Measurements from ENCODE around the gene FSTL4.

Gene FSTL4

GRCh38 chr5:133383580-133383939 is 228.8 kb downstream of the FSTL4 start:
- TF ChIP-seq, protein P1, sequence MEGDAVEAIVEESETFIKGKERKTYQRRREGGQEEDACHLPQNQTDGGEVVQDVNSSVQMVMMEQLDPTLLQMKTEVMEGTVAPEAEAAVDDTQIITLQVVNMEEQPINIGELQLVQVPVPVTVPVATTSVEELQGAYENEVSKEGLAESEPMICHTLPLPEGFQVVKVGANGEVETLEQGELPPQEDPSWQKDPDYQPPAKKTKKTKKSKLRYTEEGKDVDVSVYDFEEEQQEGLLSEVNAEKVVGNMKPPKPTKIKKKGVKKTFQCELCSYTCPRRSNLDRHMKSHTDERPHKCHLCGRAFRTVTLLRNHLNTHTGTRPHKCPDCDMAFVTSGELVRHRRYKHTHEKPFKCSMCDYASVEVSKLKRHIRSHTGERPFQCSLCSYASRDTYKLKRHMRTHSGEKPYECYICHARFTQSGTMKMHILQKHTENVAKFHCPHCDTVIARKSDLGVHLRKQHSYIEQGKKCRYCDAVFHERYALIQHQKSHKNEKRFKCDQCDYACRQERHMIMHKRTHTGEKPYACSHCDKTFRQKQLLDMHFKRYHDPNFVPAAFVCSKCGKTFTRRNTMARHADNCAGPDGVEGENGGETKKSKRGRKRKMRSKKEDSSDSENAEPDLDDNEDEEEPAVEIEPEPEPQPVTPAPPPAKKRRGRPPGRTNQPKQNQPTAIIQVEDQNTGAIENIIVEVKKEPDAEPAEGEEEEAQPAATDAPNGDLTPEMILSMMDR (IDR thresholded peaks at IDR 0.05; ENCODE audit: insufficient read depth, low read length, missing control alignments), result no peak
- CTCF ChIA-PET, result no interaction called here
- DNase-seq (ENCODE audit: low read depth, low spot score), result no peak

GRCh38 chr5:133382661-133383579 is 229.4 kb downstream of the FSTL4 start:
- ChIA-PET POLR2A (no interaction called here), CTCF (no interaction called here)
- TF ChIP-seq, protein P1 (IDR thresholded peaks at IDR 0.05; ENCODE audit: insufficient read depth, low read length, missing control alignments), result no peak
- no peak for DNase-seq (ENCODE audit: low read depth, low spot score)
- H3K4me3 ChIP-seq (ENCODE audit: low read depth, low read length), result no peak overlapping the region

More at GRCh38 chr5:133383580-133383939, 228.8 kb downstream of the FSTL4 start:
- H3K4me3 ChIP-seq (ENCODE audit: low read depth, low read length), result no peak overlapping the region
- POLR2A ChIA-PET, result no interaction called here

DNA sequence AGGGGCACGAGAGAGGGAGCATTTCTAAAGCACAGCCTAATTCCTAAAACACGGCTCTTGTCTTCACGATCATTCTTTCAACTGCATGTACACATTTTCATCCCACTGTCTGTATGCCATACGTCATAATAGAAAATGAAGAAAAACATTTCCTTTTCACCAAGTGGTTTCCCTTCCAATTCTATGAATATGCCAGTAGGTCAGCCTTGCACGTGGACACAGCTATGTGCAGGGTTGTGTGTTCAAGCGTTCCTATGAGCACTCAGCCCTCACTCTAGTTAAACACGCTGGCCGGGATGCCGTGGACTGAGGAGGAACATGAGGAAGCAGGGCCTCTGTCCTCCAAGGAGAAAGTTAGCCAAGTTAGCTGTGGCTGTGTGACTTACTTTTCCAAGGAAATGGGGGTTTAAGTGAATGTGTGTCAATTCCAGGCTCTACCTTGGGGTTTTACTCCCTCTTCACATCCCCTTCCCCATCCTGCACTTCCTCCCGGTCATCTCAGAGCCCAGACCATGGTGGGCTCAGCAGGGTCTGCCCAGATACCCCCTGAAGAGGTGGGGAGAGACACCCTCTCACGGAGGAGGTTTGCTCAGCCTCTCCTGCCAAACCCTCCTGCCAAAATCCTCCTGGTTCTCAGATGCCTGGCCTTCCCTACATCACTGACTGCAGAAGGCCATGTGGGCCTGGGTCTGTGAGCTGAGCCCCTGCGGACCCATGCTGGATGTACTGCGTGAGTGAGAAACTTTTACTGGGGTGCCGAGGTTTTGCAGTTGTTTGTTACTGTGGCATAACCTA is 230.6 kb downstream of the FSTL4 start:
- ChIA-PET CTCF (no interaction called here), POLR2A (no interaction called here)
- H3K4me3 ChIP-seq (ENCODE audit: low read depth, low read length), result no peak overlapping the region

DNA sequence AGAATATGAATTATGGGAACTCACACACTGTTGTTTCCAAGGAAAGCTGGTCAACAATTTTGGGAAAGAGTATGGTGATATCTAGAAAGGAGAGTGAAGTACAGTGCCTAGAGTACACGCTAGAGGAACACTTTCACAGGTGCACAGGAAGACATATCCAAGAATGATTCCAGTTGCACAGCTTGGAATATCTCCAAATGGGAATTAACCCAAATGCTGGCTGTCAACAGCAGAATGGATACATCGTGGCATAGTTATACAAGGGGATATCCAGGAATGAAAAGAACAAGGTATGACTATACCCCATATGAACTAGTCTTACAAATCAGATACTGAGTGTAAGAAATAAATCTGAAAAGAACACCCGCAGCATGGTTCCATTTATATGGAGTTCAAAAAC is 231.3 kb downstream of the FSTL4 start:
- ChIA-PET CTCF (no interaction called here), POLR2A (no interaction called here)
- DNase-seq (ENCODE audit: low read depth, low spot score), result no peak
- H3K4me3 ChIP-seq (ENCODE audit: low read depth, low read length), result no peak overlapping the region
- TF ChIP-seq, protein P1 (IDR thresholded peaks at IDR 0.05; ENCODE audit: insufficient read depth, low read length, missing control alignments), result no peak

More for the DNA sequence above, 230.6 kb downstream of the FSTL4 start:
- no peak for DNase-seq (ENCODE audit: low read depth, low spot score)
- TF ChIP-seq, protein P1 (IDR thresholded peaks at IDR 0.05; ENCODE audit: insufficient read depth, low read length, missing control alignments), result no peak

DNA sequence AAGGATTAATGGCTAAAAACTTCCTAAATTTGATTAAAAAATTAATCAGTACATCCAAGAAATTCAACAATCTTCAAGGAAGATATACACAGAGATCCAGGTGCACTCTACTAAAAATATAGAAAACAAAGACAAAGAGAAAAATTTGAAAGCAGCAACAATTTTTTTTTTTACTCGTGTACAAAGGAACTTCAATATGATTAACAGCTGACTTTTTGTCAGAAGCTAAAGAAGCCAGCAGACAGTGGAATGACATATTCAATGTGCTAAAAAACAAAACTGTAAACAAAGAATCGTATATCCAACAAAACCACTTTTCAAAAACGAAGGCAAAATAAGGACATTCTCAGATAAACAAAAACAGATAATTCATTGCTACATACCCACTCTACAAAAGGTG is 234.6 kb downstream of the FSTL4 start:
- TF ChIP-seq, protein P1 (IDR thresholded peaks at IDR 0.05; ENCODE audit: insufficient read depth, low read length, missing control alignments), result no peak
- H3K4me3 ChIP-seq (ENCODE audit: low read depth, low read length), result no peak overlapping the region
- ChIA-PET POLR2A (no interaction called here), CTCF (no interaction called here)
- DNase-seq (ENCODE audit: low read depth, low spot score), result no peak

DNA sequence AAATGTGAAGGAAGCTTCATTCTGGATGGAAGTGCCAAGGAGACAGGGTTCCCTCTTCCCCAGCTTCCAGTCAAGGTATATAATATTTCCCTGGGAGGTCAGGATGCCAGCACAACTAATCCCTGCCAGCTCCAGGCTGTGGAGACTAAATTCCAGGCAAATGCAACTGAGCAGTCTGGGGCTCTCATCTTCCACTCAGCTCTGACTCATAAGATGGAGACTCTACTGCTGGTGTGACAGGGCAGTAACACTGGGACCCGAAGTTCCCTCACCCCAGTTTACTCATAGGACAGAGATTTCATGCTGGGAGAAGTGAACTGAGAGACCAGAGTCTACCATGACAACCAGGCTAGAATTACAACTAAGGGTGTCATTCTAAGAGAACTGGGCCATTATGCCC is 235.4 kb downstream of the FSTL4 start:
- DNase-seq (ENCODE audit: low read depth, low spot score), result no peak
- POLR2A ChIA-PET, result no interaction called here
- H3K4me3 ChIP-seq (ENCODE audit: low read depth, low read length), result no peak overlapping the region
- CTCF ChIA-PET, result no interaction called here
- TF ChIP-seq, protein P1 (IDR thresholded peaks at IDR 0.05; ENCODE audit: insufficient read depth, low read length, missing control alignments), result no peak
